Activated naive CD4-positive, alpha-beta T cell (primary cell): ENCODE data around the gene HOMER1.

Experiments
- DNase-seq, 4 experiments: peaks; one replicate each; lab custom pipeline; 2025; lab: John Stamatoyannopoulos, UW

The HOMER1 gene, protein sequence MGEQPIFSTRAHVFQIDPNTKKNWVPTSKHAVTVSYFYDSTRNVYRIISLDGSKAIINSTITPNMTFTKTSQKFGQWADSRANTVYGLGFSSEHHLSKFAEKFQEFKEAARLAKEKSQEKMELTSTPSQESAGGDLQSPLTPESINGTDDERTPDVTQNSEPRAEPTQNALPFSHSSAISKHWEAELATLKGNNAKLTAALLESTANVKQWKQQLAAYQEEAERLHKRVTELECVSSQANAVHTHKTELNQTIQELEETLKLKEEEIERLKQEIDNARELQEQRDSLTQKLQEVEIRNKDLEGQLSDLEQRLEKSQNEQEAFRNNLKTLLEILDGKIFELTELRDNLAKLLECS

GRCh38 chr5:79513704-79514390 lies at the start of gene HOMER1:
Gene HOMER1 (minus strand): TSS chr5:79514134. CDS start chr5:79512774, 1,360 bp downstream.
- DNase-seq: peak; percentile 31 to 64 (median 50)

GRCh38 chr5:79563247-79563590 lies 49.3 kb upstream of the HOMER1 start:
- no peak for DNase-seq

GRCh38 chr5:79562351-79563246 lies 48.7 kb upstream of the HOMER1 start:
- no peak for DNase-seq

GRCh38 chr5:79561525-79561893 lies 47.6 kb upstream of the HOMER1 start:
- no peak for DNase-seq

GRCh38 chr5:79560771-79561524 lies 47.0 kb upstream of the HOMER1 start:
- DNase-seq: no peak

GRCh38 chr5:79555418-79555817 lies 41.5 kb upstream of the HOMER1 start:
- no peak for DNase-seq

- DNase-seq: no peak
Observed at GRCh38 chr5:79552984-79553383, 39.0 kb upstream of the HOMER1 start.

DNA sequence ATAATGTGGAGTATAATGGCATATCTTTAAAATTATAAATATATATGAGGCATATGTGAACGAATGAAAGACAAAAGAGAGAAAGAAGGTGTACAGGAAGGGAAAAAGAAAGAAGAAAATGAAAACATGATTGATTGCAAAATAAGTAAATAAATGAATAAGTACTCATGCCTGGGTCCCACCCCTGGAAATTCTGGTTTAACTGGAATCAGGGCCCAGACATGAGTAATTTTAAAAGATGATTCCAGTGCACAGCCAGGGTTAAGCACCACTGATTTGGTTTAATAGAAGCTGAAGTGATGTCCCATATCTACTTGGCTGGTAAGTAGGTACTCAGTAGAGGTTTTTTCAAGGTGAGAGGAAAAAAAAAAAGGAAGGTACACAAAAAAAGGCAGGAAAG lies 34.0 kb upstream of the HOMER1 start:
- no peak for DNase-seq

DNA sequence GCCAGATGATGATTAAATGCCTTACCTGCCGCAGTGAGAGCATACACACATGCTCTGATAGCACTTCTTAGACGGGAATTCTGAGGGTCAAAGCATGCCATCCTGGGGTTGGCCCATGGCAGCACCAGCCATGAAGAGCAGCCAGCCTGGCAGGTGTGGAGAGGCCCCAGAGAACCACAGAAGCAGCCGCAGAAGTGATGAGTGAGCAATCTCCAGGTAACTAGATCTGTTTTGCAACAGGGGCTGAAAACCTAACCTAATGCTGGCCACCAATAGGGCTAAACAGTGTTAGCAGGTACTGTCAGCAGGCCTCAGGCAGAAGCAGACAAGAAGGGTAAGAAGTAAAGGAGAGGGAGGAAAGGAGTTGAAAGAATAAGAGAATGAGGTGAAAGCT lies 33.5 kb upstream of the HOMER1 start:
- no peak for DNase-seq

DNA sequence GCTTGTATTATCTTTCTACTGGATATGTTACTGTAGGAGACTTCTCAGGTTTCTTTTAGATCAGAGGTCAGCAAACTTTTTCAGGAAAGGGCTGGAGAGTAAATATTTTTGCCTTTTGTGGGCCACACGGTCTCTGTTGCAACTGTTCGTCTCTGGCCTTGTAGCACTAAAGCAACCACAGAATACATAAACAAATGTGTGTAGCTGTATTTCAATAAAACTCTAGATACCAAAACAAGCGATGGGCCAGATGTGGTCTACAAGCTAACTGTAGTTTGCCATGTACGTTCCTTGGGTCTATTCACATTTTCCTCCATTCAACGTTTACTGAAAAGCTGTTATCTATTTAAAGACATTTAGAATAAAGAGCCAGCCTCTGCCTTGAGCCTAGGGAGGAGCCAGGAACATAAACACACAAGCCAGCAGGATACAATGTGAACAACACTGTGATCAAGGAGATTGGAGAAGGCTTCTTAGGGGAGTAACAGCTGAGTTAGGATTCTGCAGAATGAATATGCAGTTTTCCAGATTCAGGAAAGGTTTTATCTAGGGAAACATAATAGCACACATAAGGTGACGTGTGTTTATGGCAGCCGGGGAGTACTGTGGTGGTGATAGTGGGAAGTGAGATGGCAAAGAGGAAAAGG lies 33.0 kb upstream of the HOMER1 start:
- DNase-seq: no peak

DNA sequence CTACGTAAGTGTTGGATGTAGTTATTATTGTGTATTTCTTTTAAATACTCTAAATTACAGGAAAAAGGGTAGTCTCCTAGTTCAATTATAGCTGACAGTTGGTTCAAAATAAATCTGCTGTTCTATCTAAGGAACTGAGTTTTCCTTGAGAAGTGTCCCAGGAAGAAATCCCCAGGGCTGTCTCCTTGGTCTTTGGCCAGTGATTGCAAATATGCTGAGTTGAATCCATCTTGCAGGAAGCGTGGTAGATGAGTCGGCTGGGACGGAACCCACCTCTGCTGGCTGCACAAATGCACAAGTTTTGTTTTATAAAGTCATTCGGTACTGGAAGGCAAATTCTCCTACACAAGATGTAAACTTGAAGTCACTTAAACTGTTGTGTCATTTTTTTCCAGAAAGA lies 30.2 kb upstream of the HOMER1 start:
- no peak for DNase-seq

- no peak for DNase-seq
Observed at GRCh38 chr5:79540939-79541338, 27.0 kb upstream of the HOMER1 start.

GRCh38 chr5:79536193-79536906 lies 22.4 kb upstream of the HOMER1 start:
- no peak for DNase-seq

DNA sequence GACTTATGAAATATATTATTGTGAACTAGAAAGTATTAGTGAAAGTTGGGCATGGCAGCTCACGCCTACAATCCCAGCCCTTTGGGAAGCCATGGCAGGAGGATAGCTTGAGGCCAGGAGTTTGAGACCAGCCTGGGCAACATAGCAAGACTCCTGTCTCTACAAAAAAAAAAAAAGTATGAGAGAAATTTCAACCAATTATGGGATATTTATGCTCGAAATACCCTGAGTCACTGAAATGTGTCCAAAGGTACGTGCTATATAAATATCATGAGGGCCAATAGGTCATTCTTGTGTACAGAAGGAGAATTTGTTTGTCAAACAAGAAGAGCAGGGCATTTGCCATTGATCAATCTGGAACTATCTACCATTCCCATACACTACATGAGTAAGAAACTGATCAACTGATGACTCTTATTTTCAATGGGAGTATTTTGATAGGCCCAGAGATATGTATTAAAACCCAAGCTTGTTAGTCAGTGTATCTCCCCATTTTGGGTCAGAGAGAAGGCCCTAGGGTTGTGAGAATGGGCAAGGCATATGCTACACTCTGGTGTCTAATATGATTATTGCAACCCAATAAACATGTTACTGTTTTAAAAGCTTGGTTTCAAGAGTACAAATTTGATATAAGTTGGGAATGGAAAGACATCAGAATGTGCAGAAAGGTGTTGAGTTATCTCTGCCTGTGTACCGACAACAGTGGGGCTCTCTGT lies 21.7 kb upstream of the HOMER1 start:
- no peak for DNase-seq

DNA sequence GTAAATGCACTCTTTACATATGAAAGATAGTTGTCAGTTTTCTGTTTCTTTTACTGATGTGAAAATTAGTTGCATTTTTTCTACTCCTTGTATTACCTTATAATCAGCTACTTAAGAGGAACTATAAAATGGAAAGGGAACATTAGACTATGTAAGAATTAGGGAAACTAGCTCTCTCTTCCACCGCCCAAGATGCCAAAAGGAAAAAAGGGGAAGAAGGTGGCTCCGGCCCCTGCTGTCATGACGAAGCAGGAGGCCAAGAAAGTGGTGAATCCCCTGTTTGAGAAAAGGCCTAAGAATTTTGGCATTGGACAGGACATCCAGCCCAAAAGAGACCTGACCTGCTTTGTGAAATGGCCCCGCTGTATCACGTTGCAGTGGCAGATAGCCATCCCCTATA lies 15.2 kb upstream of the HOMER1 start:
- DNase-seq: no peak

- DNase-seq: no peak
Observed at GRCh38 chr5:79527431-79527830, 13.5 kb upstream of the HOMER1 start.

DNA sequence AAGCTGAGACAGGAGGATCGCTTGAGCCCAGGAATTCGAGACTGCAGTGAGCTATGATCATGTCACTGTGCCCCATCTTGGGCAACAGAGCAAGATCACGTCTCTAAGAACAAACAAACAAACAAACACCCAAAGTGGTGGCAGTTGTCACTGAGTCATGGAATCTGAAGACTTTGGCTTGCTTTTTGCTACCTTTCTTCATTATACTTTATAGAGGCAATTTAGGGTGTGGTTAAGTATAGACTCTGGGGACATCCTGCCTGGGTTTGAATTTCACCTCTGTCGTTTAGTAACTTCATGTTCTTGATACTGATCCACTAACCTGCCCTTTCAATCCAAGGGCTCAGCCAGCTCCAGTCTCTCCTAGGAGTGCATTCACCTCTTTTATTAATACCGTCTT lies 13.0 kb upstream of the HOMER1 start:
- DNase-seq: no peak

DNA sequence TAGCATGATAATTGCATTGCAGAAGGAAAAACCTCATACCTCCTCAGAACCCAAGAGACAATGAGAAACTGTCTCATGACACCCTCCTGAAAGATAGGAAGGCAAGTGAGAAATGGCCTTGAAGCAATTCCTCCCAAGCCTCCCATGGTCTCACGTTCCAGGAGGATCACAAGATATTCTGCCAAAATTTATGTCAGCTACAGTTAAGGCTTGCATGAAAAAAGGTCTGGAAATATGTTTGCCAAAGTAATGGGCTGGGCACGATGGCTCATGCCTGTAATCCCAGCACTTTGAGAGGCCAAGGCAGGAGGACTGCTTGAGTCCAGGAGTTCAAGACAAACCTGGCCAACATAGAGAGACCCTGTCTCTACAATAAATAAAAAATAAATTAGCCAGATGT lies 12.6 kb upstream of the HOMER1 start:
- DNase-seq: no peak

DNA sequence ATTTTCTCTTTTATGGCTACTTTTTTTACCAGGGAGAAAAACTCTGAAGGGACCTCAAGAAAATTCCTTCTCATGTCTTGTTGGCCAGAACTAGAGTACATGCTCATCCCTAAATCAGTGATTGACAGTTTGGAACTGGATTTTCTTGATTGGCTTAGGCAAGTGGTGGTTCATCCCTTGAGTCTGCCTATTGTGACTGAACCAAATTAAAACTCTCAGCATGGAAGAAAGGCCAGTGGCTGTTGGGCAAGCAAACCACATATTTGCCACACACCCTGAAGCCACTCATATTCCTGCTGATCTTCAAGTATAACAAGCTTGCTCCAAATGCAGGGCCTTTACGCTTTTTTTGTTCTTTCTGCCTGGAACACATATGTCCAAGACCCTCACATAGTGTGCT lies 7.2 kb upstream of the HOMER1 start:
- no peak for DNase-seq

- DNase-seq: no peak
Observed at GRCh38 chr5:79518718-79519117, 4.8 kb upstream of the HOMER1 start.
